ENCODE measurements around the gene KRTAP10-10. TPM values are rescaled to one million over a fixed set of nuclear protein-coding genes. Genes with fewer than 3 reads are reported as not detected.

KRTAP10-10 gene
- total and polyA plus RNA-seq, 9 of the 15 experiments (the other 6 are each of a cell fraction or from before 2014, with no cell fraction given): not detected

- TF ChIP-seq TSHZ1 (CRISPR knock-in tag; IDR thresholded peaks at IDR 0.05) (no peak), BACH1 (tag; IDR thresholded peaks at IDR 0.05) (peak; percentile 46; the same call in 1 of the 2 replicates), THAP7 (CRISPR knock-in tag; IDR thresholded peaks at IDR 0.05) (no peak), ZNF253 (CRISPR knock-in tag; conservative IDR thresholded peaks at IDR 0.05) (no peak), NCOR1 (IDR thresholded peaks at IDR 0.05) (peak; percentile 92), CHCHD3 (CRISPR knock-in tag; IDR thresholded peaks at IDR 0.05) (no peak), ZFP36 (IDR thresholded peaks at IDR 0.05; ENCODE audit: low read depth, low read length, partially characterized antibody) (peak; percentile 75), DEAF1 (CRISPR knock-in tag; IDR thresholded peaks at IDR 0.05) (no peak), SUPT5H (IDR thresholded peaks at IDR 0.05) (no peak), TEAD1 (CRISPR knock-in tag; IDR thresholded peaks at IDR 0.05) (no peak), HEY1 (CRISPR knock-in tag; IDR thresholded peaks at IDR 0.05; ENCODE audit: borderline replicate concordance) (no peak), RBM34 (IDR thresholded peaks at IDR 0.05; ENCODE audit: borderline replicate concordance, insufficient read depth, low read length) (no peak), SMAD3 (CRISPR knock-in tag; conservative IDR thresholded peaks at IDR 0.05) (no peak), EHMT2 (IDR thresholded peaks at IDR 0.05) (peak; percentile 83), RCOR1 (IDR thresholded peaks at IDR 0.05; ENCODE audit: borderline replicate concordance in 1 of 2, low read depth in 2 of 2, low read length in 2 of 2) (peak in 1 of 2 experiments; percentile 84; a peak in 2 of 4 replicates), FOXP4 (CRISPR knock-in tag; IDR thresholded peaks at IDR 0.05; ENCODE audit: borderline replicate concordance) (no peak)
Measured at GRCh38 chr21:44593598-44594405, 43.4 kb upstream of the KRTAP10-10 start (continued).

Data from K562 (cell line).